ENCODE results near the gene TWF1. TPM values are rescaled to one million over a fixed set of nuclear protein-coding genes. Genes with fewer than 3 reads are reported as not detected.

TWF1 gene
- total RNA-seq, 1 experiment from 2014 or later = 140 TPM

DNA sequence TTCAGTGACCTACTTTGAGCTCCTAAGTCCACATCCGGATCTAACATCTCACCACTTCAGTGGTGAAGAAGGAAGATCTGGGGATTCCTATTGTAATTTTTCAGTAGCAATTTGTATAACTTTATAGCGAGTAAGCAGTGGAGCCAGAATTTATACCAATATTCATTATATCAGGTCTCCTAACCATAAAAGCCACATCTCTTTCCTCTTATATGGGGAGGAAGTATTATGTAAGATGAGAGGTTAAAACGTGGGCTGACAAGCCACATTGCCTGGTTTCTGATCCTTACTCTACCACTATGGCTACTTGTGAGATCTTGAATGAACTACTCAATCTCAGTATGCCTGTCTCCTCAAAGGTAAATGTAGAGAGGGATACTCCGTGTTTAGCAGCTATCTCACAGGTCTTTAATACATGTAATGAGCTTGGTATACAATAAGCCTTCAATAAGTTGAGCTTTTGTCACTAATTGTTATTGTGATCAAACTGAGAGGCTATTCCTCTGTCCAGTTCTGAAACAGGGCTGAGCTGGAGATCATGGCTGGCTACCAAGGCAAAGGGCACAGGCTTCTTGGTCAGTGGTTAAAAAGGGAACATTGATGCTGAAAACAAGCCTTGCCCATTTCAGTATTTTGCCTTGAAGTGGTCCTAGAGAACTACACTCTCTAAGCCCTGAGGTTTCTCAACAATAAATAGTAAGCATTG is 26.5 kb upstream of the TWF1 start:
- ChIA-PET CTCF (no interaction called here), POLR2A (interaction anchor here (0.9 kb wide), 1 partner anchor 26 kb away, joined by 4 read pairs; the partner anchor contains the start of gene TWF1)
- no peak overlapping the region for H3K4me3 Mint-ChIP-seq (ENCODE audit: unreplicated experiment)
- H3K4me3 ChIP-seq (ENCODE audit: low read depth, low read length) = no peak overlapping the region
- no peaks in the 10 kb centered on the region for H3K9me3 Mint-ChIP-seq (ENCODE audit: unreplicated experiment)
- no peak for TF ChIP-seq CTCF (IDR thresholded peaks at IDR 0.05; ENCODE audit: insufficient read depth in 1 of 2, low read depth in 1 of 2, low read length in 1 of 2, severe bottlenecking in 1 of 2, unreplicated experiment in 1 of 2)
- BruUV-seq (replicated peaks) = no TSS peak
- H3K27ac Mint-ChIP-seq (ENCODE audit: unreplicated experiment) = no peak overlapping the region
- H3K36me3 ChIP-seq (ENCODE audit: control insufficient read depth, insufficient read depth, low read length) = no peaks in the 10 kb centered on the region
- H3K4me1 ChIP-seq = peaks cover 22% of the 10 kb centered on the region
- no peaks in the 10 kb centered on the region for H3K27me3 Mint-ChIP-seq (ENCODE audit: insufficient read depth, unreplicated experiment)
- H3K4me1 Mint-ChIP-seq (ENCODE audit: low read depth, unreplicated experiment) = peaks cover 18% of the 10 kb centered on the region
- H3K9me3 ChIP-seq = no peaks in the 10 kb centered on the region
- DNase-seq = no peak
- H3K36me3 Mint-ChIP-seq (ENCODE audit: insufficient read depth, unreplicated experiment) = no peaks in the 10 kb centered on the region
- no peaks in the 10 kb centered on the region for H3K27me3 ChIP-seq (replicated peaks; ENCODE audit: control insufficient read depth, insufficient read depth, low read length)
- intact Hi-C loops (cut with micrococcal nuclease; ENCODE audit: unreplicated experiment) = no loop called here

DNA sequence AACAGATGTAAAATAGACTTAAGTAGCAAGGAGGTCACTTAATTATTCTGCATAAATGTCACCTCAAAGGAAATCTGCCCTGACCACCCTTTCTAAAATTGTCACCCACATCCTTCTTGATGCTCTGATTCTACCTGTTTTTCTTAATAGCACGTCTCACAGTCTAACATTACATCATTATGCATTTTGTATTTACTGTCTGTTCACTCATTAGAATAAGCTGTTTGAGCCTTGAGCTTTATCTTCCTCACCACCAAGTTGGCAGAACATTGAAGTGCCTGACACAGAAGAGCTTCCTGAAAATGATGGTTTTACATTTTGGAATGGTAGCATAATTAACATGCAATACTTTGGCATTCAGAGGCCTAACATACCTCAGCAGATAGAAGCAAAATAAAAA is 21.0 kb upstream of the TWF1 start:
- Histone ChIP-seq H3K36me3 (ENCODE audit: control insufficient read depth, insufficient read depth, low read length) (no peaks in the 10 kb centered on the region), H3K4me1 (peaks cover 8% of the 10 kb centered on the region), H3K4me3 (ENCODE audit: low read depth, low read length) (no peak overlapping the region), H3K9me3 (no peaks in the 10 kb centered on the region), H3K27me3 (replicated peaks; ENCODE audit: control insufficient read depth, insufficient read depth, low read length) (no peaks in the 10 kb centered on the region)
- Mint-ChIP-seq H3K36me3 (ENCODE audit: insufficient read depth, unreplicated experiment) (no peaks in the 10 kb centered on the region), H3K4me3 (ENCODE audit: unreplicated experiment) (no peak overlapping the region), H3K9me3 (ENCODE audit: unreplicated experiment) (no peaks in the 10 kb centered on the region), H3K27me3 (ENCODE audit: insufficient read depth, unreplicated experiment) (no peaks in the 10 kb centered on the region), H3K27ac (ENCODE audit: unreplicated experiment) (no peak overlapping the region), H3K4me1 (ENCODE audit: low read depth, unreplicated experiment) (peaks cover 11% of the 10 kb centered on the region)
- ChIA-PET CTCF (interaction anchor here (0.6 kb wide), 1 partner anchor 1281 kb away, joined by 3 read pairs; no protein-coding TSS in a partner anchor), POLR2A (interaction anchor here (1.2 kb wide), 1 partner anchor 21 kb away, joined by 3 read pairs; the partner anchor contains the start of gene TWF1)
- no TSS peak for BruUV-seq (replicated peaks)
- intact Hi-C loops (cut with micrococcal nuclease; ENCODE audit: unreplicated experiment) = no loop called here
- no peak for DNase-seq
- TF ChIP-seq CTCF (IDR thresholded peaks at IDR 0.05; ENCODE audit: insufficient read depth in 1 of 2, low read depth in 1 of 2, low read length in 1 of 2, severe bottlenecking in 1 of 2, unreplicated experiment in 1 of 2) = no peak

- CTCF ChIA-PET = no interaction called here
Measured at GRCh38 chr12:43826681-43827080, 20.6 kb upstream of the TWF1 start.

More at GRCh38 chr12:43826681-43827080, 20.6 kb upstream of the TWF1 start:
- no peaks in the 10 kb centered on the region for H3K36me3 Mint-ChIP-seq (ENCODE audit: insufficient read depth, unreplicated experiment)
- POLR2A ChIA-PET = interaction anchor here (1.2 kb wide), 1 partner anchor 21 kb away, joined by 3 read pairs; the partner anchor contains the start of gene TWF1
- no peaks in the 10 kb centered on the region for H3K27me3 Mint-ChIP-seq (ENCODE audit: insufficient read depth, unreplicated experiment)
- H3K4me3 ChIP-seq (ENCODE audit: low read depth, low read length) = no peak overlapping the region
- H3K9me3 ChIP-seq = no peaks in the 10 kb centered on the region
- TF ChIP-seq CTCF (IDR thresholded peaks at IDR 0.05; ENCODE audit: insufficient read depth in 1 of 2, low read depth in 1 of 2, low read length in 1 of 2, severe bottlenecking in 1 of 2, unreplicated experiment in 1 of 2) = no peak
- DNase-seq = no peak
- intact Hi-C loops (cut with micrococcal nuclease; ENCODE audit: unreplicated experiment) = no loop called here
- no TSS peak for BruUV-seq (replicated peaks)
- H3K4me1 Mint-ChIP-seq (ENCODE audit: low read depth, unreplicated experiment) = peaks cover 11% of the 10 kb centered on the region
- no peaks in the 10 kb centered on the region for H3K27me3 ChIP-seq (replicated peaks; ENCODE audit: control insufficient read depth, insufficient read depth, low read length)
- H3K4me3 Mint-ChIP-seq (ENCODE audit: unreplicated experiment) = no peak overlapping the region
- H3K4me1 ChIP-seq = peaks cover 8% of the 10 kb centered on the region
- H3K9me3 Mint-ChIP-seq (ENCODE audit: unreplicated experiment) = no peaks in the 10 kb centered on the region
- H3K27ac Mint-ChIP-seq (ENCODE audit: unreplicated experiment) = no peak overlapping the region
- no peaks in the 10 kb centered on the region for H3K36me3 ChIP-seq (ENCODE audit: control insufficient read depth, insufficient read depth, low read length)

All from Caco-2 (cell line).